Stimulated activated CD4-positive, alpha-beta T cell treated with anti-CD3 and anti-CD28 coated beads, Interleukin-4, amount 100 ng/mL, for 48 hours (primary cell): ENCODE results near the gene IKZF3.
"Not testable (repeated sequence)": the region's sequence is repeated elsewhere in the genome, so short reads cannot be mapped to it uniquely, and the experiment has no call there.

ENCODE experiments used
- DNase-seq, 2 donors: peaks; one replicate each; pipeline ENCODE4 v3.0.0-alpha.2; 2020; ENCODE audit warnings: low read depth in 2 of 2

The IKZF3 gene

DNA sequence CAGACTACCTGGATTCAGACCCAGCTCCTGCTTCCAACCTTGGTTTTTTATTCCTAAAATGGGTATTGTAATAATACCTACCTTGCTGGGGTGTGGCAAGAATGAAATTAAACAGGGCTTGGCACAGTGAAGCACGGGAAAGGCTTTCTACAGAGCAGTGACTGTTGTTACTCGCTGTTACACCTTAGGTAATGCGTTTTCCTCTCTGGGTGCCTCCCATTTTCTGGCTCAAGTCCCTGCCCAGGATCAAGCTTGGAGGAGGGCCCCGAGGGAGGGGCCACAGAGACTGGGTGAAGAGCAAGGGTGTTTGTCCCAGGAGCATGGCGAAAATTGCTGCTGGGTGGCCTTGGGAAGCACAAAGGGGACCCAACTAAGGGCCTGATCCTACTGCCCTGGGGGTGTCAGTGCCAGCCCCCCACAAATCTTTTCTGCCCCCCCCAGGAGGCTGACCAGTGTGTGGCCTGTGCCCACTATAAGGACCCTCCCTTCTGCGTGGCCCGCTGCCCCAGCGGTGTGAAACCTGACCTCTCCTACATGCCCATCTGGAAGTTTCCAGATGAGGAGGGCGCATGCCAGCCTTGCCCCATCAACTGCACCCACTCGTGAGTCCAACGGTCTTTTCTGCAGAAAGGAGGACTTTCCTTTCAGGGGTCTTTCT, 147.1 kb downstream of the IKZF3 start:
- DNase-seq, result no peak

GRCh38 chr17:39716073-39716818, 147.9 kb downstream of the IKZF3 start:
- no peak for DNase-seq

GRCh38 chr17:39715375-39716072, 148.6 kb downstream of the IKZF3 start:
- no peak for DNase-seq

- DNase-seq, result no peak
Observed at GRCh38 chr17:39714234-39714633, 149.9 kb downstream of the IKZF3 start.

DNA sequence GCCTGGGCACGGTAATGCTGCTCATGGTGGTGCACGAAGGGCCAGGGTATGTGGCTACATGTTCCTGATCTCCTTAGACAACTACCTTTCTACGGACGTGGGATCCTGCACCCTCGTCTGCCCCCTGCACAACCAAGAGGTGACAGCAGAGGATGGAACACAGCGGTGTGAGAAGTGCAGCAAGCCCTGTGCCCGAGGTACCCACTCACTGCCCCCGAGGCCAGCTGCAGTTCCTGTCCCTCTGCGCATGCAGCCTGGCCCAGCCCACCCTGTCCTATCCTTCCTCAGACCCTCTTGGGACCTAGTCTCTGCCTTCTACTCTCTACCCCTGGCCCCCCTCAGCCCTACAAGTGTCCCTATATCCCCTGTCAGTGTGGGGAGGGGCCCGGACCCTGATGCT, 152.3 kb downstream of the IKZF3 start:
- no peak for DNase-seq

GRCh38 chr17:39711071-39711470, 153.0 kb downstream of the IKZF3 start:
- not testable (repeated sequence) for DNase-seq

- no peak for DNase-seq
Observed at GRCh38 chr17:39709998-39710964, 153.8 kb downstream of the IKZF3 start.

DNA sequence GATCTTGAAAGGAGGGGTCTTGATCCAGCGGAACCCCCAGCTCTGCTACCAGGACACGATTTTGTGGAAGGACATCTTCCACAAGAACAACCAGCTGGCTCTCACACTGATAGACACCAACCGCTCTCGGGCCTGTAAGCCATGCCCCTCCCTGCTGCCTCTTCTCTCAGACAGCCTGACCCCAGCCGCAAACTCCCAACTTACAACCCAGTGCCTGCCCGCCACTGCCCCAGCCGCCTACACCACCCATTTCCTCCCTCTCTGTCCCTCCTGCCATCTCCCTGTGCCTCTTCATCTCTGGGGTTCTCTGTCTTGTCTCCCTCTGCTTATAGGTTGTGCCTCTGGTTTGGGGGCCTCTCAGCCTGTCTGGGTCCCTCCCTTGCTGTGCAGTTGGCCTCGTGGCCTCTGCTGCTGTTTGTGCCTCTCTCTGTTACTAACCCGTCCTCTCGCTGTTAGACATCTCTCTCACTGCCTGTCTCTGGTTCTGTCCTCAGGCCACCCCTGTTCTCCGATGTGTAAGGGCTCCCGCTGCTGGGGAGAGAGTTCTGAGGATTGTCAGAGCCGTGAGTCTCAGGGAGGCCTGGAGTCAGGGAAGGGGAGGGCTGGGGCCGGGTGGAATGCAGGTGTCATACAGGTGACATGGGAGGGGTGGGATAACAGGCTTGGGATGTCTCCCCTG, 154.7 kb downstream of the IKZF3 start:
- no peak for DNase-seq
